LHCN-M2 (cell line): ENCODE results near the gene VCX2. TPM values are rescaled to one million over a fixed set of nuclear protein-coding genes. Genes with fewer than 3 reads are reported as not detected.
"Not testable (repeated sequence)": the region's sequence is repeated elsewhere in the genome, so short reads cannot be mapped to it uniquely, and the experiment has no call there.

Experiments used
- DNase-seq: peaks from one replicate; pipeline ENCODE4 v3.0.0-alpha.2; 2012; ENCODE audit warnings: low read depth
- total RNA-seq: library from RNA; depleted of rRNA; stranded (reverse); fragments of >200 nt; gene quantifications from 2 replicates; pipeline ENCODE4 v1.2.3, GENCODE V29; 2014; rRNA removed

Gene VCX2
- total RNA-seq, 1 experiment from 2014 or later = not detected

GRCh38 chrX:8122538-8122937 is 48.5 kb downstream of the VCX2 start:
- DNase-seq = no peak

- DNase-seq = not testable (repeated sequence)
These were observed 49.7 kb downstream of the VCX2 start for GRCh38 chrX:8121391-8121790.

Other genes with a start within 250 kb of the VCX2 start
- not detected in 2 replicates for gene PNPLA4, start 243.9 kb downstream of the VCX2 start, total RNA-seq